Hematopoietic multipotent progenitor cell (in vitro differentiated cells): ENCODE results near the gene NPR3. TPM values are rescaled to one million over a fixed set of nuclear protein-coding genes. Genes with fewer than 3 reads are reported as not detected.

ENCODE experiments used
- DNase-seq, 3 donors: peaks; one replicate each; pipeline ENCODE4 v3.0.0-alpha.2; 2011 to 2015; ENCODE audit warnings: low read depth in 2 of 3, low spot score in 2 of 3
- total RNA-seq: library from RNA; depleted of rRNA; stranded (reverse); fragments of >200 nt; gene quantifications from one replicate; pipeline ENCODE4 v1.2.3, GENCODE V29; 2012

NPR3 gene
- total RNA-seq, 1 donor = 360 TPM

- DNase-seq = no peak
These were observed 43.2 kb downstream of the NPR3 start for GRCh38 chr5:32754284-32754683.

- peak in 2 of 3 donors; percentile 71 to 82 for DNase-seq
These were observed 49.0 kb downstream of the NPR3 start for GRCh38 chr5:32760091-32760509.

GRCh38 chr5:32765266-32765665, 54.1 kb downstream of the NPR3 start:
- DNase-seq = peak in 1 of 3 donors; percentile 15

- no peak for DNase-seq
These were observed 56.9 kb downstream of the NPR3 start for GRCh38 chr5:32767948-32768467.

GRCh38 chr5:32769711-32770110, 58.6 kb downstream of the NPR3 start:
- no peak for DNase-seq

GRCh38 chr5:32770444-32770843, 59.3 kb downstream of the NPR3 start:
- no peak for DNase-seq

GRCh38 chr5:32771037-32771436, 59.9 kb downstream of the NPR3 start:
- no peak for DNase-seq

GRCh38 chr5:32773944-32774343, 62.8 kb downstream of the NPR3 start:
- DNase-seq = no peak

GRCh38 chr5:32776200-32776599, 65.1 kb downstream of the NPR3 start:
- DNase-seq = no peak

GRCh38 chr5:32777222-32777621, 66.1 kb downstream of the NPR3 start:
- no peak for DNase-seq

GRCh38 chr5:32777733-32778132, 66.6 kb downstream of the NPR3 start:
- DNase-seq = no peak

GRCh38 chr5:32778403-32778802, 67.3 kb downstream of the NPR3 start:
- DNase-seq = no peak

- DNase-seq = no peak
These were observed 68.8 kb downstream of the NPR3 start for GRCh38 chr5:32779754-32780415.

GRCh38 chr5:32780508-32780919, 69.4 kb downstream of the NPR3 start:
- no peak for DNase-seq

- no peak for DNase-seq
These were observed 72.5 kb downstream of the NPR3 start for GRCh38 chr5:32783661-32784060.

- peak in 2 of 3 donors; percentile 36 to 60 for DNase-seq
These were observed 74.6 kb downstream of the NPR3 start for GRCh38 chr5:32785611-32786254.

- no peak for DNase-seq
These were observed 75.2 kb downstream of the NPR3 start for GRCh38 chr5:32786311-32786710.

- DNase-seq = no peak
These were observed 79.4 kb downstream of the NPR3 start for GRCh38 chr5:32790411-32790951.

GRCh38 chr5:32791536-32792243, 80.6 kb downstream of the NPR3 start:
- no peak for DNase-seq

GRCh38 chr5:32794086-32794485, 83.0 kb downstream of the NPR3 start:
- DNase-seq = peak in 2 of 3 donors; percentile 17 to 35

GRCh38 chr5:32802764-32803163, 91.6 kb downstream of the NPR3 start:
- no peak for DNase-seq
